Activated CD4-positive, alpha-beta T cell treated with anti-CD3 and anti-CD28 coated beads for 1 hour (primary cell): Measurements from ENCODE around the gene C21orf58.
"Not testable (repeated sequence)": the region's sequence is repeated elsewhere in the genome, so short reads cannot be mapped to it uniquely, and the experiment has no call there.

Source experiments
- DNase-seq: peaks from one replicate; pipeline ENCODE4 v3.0.0-alpha.2; 2020

C21orf58 gene

DNA sequence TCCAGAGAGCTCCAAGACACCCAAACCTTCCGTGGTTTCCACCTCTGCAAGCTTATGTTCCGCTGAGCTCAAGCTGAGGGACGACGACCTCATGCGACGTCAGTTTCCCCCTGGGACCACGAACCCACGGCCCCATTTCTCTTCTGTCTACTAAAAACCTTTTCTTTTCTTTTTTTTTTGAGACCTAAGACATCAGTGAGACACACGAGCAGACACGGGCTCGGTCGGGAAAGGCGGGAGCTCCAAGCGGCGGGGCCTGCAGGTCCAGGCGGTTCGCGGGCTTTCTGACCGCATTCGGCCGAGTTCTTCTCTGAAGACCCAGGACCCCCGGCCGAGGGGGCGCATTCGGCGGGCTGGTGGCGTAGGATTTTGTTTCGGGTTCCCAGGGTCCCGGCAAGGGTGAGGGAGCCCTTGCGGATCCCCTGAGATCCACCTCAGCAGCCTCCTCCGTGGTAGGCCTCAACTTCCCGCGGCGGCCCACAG, 402 bp downstream of the C21orf58 start:
- DNase-seq: no peak

DNA sequence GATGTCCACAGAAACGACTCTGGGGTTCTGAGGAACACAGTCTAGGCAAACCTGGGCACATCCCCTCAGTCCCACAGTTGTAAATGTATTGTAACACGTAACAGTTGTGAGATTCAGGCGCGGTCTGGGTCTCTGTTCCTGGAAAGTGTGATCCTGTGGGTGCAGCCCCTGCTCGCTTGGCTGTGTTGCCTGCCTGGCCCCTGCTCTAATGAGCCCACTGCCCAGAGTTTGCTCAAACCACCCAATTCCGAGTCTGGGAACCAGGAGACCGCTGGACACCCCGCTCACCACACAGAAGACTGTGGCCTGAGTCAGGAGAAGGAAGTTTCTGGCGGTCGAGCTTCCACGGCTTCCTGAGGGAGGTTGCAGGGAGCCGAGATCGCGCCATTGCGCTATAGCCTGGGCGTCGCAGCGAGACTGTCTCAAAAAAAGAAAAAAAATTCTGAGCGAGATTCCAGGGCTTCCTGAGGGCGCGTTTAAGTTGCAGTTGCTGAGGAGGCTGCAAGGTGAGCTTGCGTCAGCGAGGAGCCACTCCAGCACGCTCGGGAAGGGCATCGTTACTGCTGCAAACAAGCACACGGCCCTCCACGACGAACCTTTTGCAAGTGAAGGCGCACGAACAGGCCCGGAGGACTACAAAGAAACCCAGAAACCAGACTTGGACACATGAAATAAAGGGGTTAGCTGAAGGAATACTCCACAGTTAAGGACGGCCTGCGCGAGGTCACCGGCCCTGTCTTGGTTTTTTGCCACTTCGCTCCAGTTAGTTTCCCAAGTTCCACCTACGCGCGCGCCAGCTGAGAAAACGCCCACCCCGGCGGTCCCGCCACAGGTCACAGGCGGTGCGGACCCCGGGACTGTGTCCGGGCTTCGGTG, 1.1 kb downstream of the C21orf58 start:
- no peak for DNase-seq

DNA sequence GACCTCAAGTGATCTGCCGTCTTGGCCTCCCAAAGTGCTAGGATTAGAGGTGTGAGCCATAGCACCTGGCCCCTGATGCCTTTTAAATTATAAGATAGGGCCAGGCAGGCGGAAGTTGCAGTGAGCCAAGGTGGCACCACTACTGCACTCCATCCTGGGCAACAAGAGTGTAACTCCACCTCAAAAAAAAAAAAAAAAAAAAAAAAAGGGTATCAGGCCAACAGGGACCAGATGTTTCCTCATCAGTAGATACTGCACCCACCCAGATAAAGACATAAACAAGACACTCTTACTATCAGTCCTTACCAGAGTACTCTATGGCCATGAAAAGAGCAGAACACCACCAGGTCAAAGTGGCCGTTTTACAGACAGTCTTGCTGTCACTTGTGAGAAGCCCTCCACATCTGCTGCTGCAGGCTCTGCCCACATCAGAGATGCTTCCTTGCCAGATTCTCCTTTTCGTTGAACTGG, 3.3 kb downstream of the C21orf58 start:
- no peak for DNase-seq

DNA sequence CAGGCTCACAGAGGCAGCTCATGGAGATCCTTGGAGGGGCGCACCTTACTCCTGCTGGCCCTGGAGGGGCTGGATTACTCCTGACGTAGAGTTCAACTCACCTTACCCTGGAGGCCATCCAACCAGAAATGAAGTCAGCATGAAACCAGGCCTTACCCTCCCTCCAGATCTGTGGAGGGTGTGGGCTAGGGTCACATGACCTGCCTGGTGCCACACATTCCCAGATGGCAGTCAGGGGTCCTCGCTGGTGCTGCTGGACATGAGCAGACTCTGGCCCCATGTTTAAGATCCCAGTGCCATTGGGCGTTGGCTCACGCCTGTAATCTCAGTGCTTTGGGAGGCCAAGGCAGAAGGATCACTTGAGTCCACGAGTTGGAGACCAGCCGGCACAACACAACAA, 4.5 kb downstream of the C21orf58 start:
- no peak for DNase-seq

DNA sequence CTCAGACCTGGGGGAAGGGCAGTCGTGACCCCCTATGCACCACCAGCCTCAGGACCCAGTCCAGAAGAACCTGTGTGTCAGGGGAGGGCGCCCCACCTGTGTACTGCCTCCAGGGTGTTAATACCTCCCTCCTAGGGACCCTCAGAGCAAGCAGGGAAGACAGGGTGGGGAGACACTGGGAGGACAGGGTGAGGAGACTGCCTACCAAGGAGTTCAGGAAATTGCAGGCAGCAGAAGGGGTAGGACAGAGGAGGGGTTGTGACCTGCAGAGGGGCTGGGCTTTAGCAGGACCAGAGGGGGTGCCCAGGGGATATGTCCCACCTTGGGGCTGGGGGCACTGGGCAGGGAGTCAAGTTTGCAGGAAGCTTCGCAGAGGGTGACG, 5.2 kb downstream of the C21orf58 start:
- no peak for DNase-seq

DNA sequence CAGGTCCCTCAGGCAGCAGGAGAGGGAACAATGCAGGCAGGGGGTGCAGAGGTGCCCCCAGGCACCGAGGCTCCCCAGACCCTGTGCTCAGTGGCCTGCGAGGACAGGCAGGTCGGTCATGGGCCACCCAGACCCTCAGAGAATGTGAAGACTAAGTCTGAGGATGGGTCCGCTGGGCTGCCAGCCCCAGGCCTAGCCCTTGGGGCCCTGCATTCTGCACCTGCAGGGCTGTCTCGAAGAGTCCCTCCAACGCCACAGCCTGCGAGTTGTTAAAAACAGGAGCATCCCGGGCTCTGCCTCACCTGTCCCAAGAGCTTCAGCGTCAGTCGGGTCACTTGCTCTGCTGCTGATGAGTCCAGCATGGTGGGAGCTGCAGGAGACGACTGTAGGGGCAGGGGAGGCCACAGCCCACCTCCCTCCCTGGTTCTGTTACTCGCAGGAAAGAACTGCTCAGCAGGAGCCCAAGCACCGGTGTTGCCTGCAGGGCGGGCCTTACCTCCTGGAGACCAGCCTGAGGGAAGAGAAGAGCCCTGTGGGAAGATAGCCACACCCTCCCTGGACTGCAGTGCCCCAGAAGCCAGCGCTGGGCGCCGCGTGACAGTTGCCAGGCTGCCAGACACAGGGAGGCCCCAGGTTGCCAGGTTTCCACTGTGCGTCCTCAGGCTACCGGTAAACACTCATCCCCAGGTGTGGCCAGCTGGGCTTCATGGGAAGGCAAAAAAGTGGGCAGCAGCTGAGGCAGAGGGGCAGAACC, 5.8 kb downstream of the C21orf58 start:
- no peak for DNase-seq

DNA sequence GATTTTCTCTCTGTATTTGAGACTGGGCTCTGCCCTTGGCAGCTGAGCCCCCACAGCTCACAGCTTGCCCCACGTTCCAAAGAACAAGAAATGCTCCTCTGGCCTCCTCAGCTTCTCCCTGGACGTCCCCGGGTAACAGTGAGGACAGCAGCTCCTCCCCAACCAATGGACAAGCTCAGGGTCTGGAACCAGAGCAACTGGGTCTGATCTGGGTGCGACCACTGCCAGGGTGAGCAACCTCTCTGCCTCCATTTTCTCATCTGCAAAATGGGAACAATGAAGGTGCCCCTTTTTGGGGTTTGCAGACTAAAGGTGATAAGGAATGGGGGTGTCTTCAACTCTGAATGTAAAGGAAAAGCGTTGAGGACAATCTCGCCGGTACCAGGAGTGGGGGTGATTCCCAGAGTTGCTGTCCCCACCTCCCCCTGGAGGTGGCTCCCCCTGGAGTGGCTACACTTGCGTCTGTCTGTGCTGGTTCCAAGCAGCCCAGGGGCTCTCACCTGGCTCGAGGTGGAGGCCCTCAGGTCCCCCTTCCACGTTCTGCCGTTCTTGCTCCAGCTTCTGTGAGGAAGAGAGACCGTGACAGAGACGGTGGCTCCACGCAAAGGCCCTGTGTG, 6.9 kb downstream of the C21orf58 start:
- no peak for DNase-seq

DNA sequence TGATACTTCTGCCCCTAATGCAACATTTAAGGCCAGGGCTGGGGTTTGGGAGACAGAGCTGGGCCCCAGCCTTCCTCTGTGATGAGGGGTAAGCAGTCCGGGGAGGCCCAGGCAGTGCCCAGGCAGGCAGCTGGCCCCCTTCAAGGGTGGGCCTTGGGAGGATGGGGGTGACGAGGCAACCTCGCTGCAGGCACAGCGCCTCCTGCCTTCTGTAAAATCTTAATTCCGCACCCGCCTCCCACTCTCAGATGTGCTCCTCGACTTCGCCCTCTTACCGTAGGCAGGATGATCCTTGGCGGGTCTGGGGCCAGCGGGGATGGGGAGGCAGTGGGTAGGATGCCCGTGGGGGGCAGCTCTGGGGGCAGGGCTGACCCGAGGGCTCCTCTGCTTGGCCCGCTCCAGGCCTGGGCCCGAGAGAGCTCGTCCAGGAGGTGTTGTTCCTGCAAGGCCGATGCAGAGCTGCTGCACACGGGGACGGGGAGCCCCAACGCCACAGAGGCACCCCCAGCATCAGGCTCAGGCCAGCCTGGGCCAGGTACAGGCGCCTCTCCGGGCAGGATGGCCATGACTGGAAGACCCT, 9.1 kb downstream of the C21orf58 start:
- DNase-seq: no peak

DNA sequence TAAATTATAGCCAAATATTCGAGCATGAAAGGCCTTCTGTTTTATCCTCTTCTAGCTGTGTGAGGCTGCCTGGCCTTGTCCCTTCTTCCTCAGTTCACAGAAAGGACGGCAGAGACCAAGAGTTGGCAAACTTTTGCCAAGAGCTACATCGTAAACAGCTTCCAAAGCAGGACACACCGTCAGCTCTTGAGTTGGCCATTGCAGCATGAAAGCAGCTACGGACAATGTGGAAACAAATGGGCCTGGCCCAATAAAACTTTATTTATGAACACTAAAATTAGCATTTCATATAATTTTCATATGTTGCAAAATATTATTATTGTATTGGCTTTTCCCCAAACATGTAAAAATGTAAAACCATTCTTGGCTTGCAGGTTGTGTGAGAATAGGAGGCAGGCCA, 10.7 kb downstream of the C21orf58 start:
- DNase-seq: no peak

DNA sequence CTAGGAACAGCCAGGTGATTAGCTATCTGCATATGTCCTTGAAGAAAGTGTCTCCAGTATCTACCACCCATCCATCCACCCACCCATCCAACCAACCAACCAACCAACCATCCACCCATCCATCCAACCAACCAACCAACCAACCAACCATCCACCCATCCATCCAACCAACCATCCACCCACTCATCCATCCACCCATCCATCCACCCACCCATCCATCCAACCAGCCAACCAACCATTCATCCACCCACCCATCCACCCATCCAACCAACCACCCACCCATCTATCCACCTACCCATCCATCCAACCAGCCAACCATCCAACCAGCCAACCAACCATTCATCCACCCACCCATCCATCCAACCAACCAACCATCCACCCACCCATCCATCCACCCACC, 12.1 kb downstream of the C21orf58 start:
- DNase-seq: no peak

DNA sequence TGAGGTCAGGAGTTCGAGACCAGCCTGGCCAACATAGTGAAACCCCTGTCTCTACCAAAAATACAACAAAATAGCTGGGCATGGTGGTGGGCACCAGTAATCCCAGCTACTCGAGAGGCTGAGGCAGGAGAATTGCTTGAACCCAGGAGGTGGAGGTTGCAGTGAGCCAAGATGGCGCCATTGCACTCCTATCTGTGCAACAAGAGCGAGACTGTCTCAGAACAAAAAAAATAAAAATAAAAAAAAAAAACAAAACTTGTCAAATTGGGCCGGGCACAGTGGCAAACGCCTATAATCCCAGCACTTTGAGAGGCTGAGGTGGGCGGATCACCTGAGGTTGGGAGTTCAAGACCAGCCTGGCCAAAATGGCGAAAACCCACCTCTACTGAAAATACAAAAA, 13.4 kb downstream of the C21orf58 start:
- DNase-seq: not testable (repeated sequence)

DNA sequence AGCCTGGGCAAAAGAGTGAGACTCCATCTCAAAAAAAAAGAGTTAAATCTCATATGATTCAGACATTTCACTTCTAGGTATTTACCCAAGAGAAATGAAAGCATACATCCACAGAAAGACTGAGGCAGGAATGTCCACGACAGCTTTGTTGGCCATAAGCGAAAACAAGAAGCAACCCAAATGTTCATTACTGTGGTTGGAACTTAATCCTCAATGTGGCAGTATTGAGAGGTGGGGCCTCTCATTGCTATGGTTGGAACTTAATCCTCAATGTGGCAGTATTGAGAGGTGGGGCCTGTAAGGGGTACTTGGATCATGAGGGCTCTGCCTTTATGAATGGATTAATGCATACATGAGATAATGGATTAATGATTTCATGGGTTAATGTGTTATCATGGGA, 15.2 kb downstream of the C21orf58 start:
- no peak for DNase-seq

DNA sequence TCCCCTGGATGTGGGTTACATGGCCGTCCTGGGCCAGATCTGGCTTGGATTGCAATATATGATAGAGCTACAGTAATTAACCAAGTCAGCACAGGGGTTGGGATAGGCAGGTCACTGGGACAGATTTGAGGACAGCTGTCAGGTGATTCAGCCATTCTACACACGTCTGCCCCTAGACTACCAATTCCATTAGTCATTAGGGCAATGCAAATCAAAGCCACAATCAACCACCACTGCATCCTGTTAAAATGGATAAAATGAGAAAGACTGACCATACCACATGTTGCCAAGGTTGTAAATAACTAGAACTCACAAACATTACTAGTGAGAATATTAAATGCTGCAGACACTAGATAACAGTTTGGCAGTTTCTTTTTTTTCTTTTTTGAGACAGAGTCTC, 16.0 kb downstream of the C21orf58 start:
- no peak for DNase-seq

DNA sequence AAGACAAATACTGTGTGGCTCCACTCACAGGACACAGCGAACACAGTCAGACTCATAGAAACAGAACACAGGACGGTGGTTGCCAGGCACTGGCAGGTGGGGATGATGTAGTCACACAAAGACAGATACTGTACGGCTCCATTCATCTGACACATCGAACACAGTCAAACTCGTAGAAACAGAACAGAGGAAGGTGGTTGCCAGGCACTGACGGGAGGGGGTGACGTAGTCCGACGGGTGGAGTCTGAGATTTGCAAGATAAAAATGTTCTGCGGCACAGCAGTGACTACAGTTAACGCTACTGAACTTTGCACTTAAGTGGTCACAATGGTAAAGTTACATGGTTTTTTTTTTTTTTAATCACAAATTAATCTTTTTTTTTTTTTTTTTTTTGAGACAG, 18.7 kb downstream of the C21orf58 start:
- DNase-seq: no peak

DNA sequence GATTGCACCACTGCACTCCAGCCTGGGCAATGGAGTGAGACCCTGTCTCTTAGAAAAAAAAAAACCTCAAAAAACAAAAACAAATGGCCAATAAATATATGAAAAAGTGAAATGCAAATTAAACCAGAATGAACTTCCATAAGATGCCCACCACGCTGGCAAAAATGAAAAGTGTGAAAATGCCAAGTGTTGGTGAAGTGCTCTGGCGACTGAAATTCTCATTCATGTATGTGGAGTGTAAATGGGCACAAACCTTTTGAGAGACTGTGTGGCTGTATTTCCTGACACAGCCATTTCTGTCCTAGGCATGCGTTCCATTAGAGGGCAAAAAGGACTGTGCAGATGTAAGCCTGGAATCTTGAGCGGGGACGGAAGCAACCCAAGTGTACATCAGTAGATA, 19.2 kb downstream of the C21orf58 start:
- no peak for DNase-seq

DNA sequence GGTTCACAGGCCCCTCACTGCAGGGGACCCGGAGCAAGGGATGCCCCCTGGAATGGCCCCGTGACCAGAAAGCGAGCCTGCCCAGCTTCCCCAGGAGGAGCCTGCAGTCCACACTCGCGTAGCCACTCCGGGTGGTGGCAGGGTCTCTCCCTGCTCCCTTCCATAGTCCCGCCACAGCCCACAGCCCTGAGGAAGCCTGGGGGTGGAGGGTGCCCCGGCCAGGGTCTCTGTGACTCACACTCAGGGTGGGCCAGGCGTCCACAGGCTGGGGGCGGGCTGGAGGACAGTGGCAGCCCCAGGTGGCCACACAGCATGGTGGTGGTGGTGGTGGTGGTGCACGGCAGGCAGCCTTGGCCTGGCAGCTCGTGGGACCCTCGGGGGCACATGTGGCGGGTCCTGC, 21.9 kb downstream of the C21orf58 start:
- no peak for DNase-seq

DNA sequence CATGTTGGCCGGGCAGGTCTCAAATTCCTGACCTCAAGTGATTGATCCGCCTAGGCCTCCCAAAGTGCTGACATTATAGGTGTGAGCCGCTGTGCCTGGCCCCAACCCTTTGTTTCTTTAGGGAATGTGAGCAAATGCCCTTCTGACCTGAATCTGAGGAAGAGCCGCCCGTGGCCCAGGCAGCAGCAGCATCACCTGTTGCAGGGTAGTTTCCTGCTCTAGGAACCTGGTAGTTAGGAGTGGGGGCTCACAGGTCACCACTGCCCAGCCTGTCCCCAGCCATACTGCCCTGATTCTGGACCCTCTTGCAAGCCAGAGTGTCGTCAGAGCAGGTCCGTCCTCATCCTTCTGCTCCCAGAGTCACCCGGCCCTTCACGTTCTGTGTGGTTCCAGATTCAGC, 24.5 kb downstream of the C21orf58 start:
- DNase-seq: no peak

DNA sequence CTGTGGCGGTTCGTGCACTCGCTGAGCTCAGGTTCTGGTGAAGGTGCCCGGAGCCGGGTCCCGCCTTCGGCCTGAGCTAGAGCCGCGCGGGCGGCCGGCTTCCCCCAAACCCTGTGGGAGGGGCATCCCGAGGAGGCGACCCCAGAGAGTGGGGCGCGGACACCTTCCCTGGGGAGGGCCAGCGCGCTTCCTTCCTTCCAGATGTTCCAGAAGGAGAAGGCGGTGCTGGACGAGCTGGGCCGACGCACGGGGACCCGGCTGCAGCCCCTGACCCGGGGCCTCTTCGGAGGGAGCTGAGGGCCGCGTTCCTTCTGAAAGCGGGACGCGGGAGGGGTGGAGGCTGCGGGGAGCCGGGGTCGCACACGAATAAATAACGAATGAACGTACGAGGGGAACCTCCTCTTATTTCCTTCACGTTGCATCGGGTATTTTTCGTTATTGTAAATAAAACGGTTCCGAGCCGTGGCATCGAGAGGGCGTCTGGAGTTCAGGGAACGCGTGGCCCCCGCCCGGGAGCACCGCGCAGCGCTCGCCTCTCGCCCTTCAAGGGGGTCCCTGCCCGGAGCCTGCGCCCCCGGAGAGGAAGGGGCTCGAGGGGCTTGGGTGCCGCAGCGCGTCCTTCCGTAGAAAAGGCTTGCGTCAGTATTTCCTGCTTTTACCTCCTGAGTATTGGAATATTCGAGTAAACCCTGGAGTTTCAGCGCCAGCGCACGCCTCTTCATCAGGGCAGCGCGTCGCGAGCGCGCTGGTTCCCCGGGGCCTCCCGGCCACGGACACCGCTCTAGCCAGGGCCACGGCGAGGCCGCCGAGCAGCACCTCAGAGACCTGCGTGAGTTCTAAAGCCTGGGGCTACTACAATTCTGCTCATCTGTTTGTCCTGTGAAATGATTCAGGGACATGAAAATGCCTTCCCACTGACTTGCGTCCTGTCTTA, 26.1 kb downstream of the C21orf58 start:
- no peak for DNase-seq

DNA sequence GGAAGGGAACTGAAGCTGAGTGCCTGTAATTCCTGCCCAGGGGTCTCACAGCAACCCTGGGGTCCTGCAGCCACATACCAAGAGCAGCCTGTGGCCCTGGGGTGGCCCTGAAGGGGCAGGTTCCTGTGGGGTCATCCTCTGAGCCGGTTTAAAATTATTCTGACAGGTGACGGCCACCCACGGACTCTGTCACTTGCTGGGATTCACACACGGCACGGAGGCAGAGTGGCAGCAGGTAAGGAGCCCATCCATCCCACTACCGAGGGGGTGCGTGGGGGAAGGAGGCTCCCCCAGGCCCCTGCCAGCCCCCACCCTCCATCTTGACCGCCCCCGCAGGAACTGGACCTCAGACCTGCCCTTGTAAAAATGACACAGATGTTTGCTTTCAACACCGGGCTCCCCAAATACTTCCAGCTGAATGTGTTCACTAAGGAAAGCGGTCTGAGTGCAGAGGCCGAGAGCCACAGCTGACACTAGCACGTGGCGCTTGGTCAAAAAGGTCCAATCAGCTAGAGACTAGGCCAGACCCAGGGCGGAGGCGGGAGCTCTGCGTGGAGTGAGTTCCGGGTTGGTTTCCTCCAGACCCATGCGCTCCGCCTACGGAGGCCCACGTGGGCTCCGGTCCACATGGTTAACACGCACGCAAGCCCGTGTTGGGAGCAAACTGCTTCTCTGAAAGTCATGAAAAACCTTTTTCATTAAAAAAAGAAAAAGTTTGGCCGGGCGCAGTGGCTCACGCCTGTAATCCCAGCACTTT, 27.5 kb downstream of the C21orf58 start:
- DNase-seq: peak; percentile 17

DNA sequence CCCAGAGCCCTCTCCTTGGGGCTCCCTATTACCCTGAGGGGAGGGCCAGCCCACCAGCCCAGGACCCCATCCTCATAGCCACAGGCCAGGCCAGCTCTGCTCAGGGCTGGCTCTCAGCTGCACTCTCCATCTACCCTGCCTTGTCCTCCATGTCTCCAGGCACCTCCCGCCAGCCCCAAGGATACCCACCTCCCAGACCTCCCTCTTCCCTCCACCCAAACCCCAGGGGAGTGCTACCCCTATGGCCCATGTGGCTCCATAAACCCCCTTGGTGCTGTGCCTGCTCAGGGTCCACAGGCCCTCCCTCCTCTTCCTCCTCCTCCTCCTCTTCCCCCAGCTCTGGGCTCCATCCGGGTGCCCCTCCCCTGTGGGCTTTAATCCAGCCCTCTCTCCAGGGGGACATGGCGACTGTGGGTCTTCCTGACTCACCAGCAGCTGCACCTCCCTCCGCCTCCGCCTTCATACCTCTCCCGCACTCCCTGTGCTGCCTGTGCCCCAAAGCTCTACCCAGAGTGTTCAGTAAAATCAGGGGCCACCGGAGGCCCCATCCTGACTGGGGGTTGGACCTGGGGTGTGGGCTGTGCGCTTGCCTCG, 28.4 kb downstream of the C21orf58 start:
- DNase-seq: no peak

DNA sequence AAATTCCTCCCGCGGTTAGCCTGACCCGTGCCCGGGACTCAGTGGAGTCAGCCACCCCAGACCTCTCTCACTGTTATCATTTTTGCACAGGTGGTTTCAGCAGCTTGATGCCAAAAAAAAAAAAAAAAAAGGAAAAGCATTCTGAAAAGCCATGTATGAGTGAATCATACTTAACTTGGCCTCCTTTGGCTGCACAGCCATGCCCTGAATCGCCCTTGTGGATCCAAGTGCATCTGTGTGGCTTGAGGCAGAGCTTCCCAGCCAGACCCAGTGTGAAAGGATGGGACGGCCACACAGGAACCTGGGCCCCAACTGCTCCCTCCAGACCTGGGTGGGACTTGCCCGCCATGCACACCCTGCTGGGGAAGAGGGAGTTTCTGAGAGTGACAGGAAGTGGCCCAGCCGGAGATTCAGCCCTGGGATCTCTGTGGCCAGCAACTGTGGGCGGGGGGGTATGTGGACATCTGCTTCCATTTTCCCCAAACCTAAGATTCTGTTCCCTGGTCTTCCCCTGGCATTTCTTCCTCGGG, 29.0 kb downstream of the C21orf58 start:
- no peak for DNase-seq
